Activated CD4-positive, CD25-positive, alpha-beta regulatory T cell treated with anti-CD3 and anti-CD28 coated beads, Interleukin-2, amount 50 U/mL, for 16 hours (primary cell): Measurements from ENCODE around the gene MITF.
"Not testable (repeated sequence)": the region's sequence is repeated elsewhere in the genome, so short reads cannot be mapped to it uniquely, and the experiment has no call there.

ENCODE experiments used
- DNase-seq: peaks from one replicate; pipeline ENCODE4 v3.0.0-alpha.2; 2020; ENCODE audit warnings: low read depth, low spot score

Gene MITF

DNA sequence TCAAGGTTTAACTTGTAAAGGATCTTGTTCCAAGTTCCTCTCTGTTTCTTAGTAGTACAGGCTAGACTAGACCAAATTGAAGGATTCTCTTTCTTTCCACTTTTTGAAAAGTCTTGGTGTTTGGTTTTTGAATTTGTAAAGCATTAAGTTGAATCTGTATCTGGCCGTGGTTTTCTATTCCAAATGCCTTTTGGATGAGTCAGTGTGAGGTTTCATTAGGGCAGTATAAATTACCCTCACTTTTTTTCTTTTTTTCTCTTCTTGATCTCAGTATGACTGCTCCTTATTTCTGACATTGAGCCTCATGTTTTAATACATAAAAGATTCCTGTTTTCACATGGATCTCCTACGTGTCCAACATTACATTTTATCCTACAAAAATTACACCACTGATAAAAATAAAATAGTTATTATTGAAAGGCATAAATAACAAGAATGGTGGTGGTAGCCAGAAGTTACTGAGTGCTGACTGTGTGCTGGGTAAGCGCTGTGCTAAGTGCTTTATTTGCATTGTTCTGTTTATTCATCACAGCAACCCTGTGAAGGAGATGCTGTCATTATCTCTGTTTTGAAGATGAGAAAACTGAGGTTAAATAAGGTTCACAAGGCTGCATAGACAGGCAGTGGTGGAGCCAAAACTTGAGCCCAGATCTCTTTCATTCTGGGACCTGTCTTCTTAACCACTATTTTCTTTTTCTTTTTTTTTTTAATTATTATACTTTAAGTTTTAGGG lies 48.3 kb downstream of the MITF start:
- no peak for DNase-seq

- DNase-seq, result no peak
These were observed 51.8 kb downstream of the MITF start for GRCh38 chr3:69791106-69791505.

GRCh38 chr3:69791919-69792399 lies 52.7 kb downstream of the MITF start:
- DNase-seq, result no peak

GRCh38 chr3:69796126-69796525 lies 56.9 kb downstream of the MITF start:
- DNase-seq, result not testable (repeated sequence)

DNA sequence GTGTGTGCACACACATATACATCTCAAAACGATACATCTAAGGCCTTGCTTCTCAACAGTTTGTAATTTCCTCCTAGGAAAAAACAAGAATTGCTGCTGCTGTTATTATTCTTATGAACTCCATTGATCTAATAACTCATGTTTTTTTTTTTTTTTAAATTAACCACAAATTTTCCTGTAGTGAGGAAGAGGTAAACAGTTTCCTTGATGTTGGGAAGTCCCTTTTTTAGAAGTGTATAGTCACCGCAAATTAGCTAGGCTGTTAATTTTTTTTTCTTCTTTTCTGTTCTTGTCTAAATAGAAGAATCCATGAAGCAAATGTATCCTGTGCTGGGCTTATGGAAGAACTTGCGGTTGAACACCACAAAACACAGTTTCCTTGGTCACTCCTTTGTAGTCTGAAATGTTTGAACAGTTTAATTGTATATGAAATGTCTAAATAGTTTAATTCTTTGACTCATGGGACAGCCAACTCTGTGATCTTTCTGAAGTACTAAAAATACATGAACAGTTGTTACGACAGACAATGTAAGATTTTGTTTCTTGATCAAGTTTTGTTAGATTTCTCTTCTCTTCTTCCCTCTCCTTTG lies 64.5 kb downstream of the MITF start:
- no peak for DNase-seq

DNA sequence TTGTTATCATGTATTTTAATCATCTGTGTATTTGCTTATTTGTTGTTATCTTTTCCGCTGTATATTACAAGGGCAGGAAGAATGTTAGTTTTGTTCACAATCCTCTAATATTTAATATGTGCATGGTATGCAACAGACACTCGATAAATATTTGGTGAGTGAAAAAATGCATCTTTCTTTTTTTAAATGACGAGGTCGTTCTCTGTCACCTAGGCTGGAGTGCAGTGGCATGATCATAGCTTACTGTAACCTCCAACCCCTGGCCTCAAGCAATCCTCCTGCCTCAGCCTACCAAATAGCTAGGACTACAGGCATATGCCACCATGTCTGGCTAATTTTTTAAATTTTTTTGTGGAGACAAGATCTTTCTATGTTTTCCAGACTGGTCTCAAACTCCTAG lies 66.2 kb downstream of the MITF start:
- no peak for DNase-seq

- no peak for DNase-seq
These were observed 67.6 kb downstream of the MITF start for GRCh38 chr3:69806735-69807438.

- no peak for DNase-seq
These were observed 68.4 kb downstream of the MITF start for GRCh38 chr3:69807674-69808073.

- DNase-seq, result no peak
These were observed 70.0 kb downstream of the MITF start for GRCh38 chr3:69809076-69809835.

GRCh38 chr3:69811452-69812401 lies 72.5 kb downstream of the MITF start:
- no peak for DNase-seq

GRCh38 chr3:69815970-69816369 lies 76.7 kb downstream of the MITF start:
- no peak for DNase-seq

- DNase-seq, result no peak
These were observed 78.7 kb downstream of the MITF start for GRCh38 chr3:69817988-69818387.

DNA sequence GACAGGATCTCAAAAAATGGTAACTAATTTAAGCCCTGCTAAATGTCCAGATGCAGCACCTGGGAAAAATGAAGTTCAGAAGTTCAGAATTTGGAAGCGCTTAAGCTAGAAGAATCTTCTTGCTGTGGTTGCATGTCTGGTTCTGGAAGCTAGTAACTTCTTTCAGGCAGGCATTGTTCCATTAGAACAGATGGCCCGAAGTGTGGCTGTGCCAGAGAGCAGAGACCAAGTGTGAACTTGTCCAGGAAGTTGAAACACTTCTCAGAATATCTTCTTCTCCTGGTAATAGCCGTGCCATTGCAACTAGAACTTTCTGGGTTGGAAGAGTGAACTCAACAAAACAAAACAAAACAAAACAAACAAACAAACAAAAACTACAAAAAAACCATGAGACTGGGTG lies 80.0 kb downstream of the MITF start:
- no peak for DNase-seq

DNA sequence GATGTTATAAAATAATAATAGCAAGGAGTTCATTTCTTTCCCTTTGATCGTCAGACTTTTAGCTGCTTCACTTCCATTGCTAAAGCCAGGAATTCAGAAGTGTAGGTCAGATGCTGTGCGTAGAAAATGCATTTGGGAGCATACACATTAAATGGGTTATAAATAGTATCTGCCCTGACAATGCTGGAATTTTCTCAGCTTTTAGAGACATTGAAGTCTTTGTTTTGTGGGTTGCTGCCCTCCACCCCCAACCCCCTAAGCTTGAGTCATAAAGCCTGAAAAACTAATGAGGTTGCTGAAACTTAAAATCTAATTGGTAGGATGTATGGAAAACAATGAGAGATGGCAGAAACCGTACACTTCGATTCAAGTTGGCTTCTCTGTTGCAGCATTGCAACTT lies 81.9 kb downstream of the MITF start:
- DNase-seq, result no peak

- DNase-seq, result no peak
These were observed 84.5 kb downstream of the MITF start for GRCh38 chr3:69823743-69824142.

DNA sequence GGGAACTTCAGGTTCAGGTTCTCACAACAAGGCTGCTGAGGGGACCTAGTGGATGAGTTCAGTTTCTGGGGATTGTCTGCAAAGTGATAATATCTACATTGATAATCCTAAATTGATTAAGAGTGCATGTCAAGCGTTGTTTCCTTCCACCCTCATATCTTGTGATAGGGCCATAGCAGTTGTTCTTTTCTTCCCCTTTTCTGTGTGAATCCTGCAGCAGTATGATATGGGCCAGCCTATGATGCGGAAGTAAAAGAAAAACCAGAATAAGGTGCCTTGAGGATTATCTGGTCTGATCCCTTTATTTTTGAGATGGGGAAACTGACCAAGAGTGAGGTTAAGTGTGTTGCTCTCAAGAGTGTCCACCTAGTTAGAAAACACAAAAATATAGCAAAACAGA lies 86.2 kb downstream of the MITF start:
- no peak for DNase-seq

DNA sequence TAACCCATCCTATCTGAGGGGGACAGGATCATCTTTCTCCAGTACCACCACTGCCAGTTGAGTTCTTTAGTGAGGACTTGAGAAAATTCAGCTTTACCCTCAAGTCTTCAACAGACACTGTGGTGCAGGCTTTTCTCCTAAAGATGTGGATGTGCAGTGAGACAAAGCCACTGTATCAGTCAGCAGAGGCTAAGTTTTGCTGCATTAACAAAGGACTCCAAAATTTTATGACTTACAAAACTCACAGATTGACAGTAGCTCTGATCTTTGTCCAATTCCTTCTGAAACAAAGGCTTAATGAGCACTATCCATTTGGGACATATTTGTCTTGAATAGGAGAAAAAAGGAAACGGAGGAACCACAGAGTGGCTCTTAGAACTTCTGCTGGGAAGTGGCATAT lies 87.9 kb downstream of the MITF start:
- no peak for DNase-seq

- no peak for DNase-seq
These were observed 89.6 kb downstream of the MITF start for GRCh38 chr3:69828817-69829216.

DNA sequence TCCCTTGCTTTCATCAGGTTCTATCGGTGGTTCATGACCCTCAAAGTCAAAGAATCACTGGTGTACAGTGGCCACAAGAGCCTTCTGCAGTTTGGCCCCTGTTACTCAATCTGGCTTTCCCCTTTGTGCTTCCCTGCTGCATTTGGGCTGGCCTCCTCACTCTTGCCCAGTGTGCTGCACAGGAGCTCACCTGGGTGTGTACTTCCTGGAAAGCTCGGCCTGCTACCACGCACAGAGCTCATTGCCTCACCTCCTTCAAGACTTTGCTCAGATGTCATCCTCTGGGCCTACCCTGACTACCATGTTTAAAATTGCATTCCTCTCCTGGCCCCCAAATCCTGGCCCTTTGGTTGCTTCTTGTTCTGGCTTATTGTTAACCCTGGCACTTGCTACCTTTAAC lies 90.9 kb downstream of the MITF start:
- DNase-seq, result no peak

- no peak for DNase-seq
These were observed 92.5 kb downstream of the MITF start for GRCh38 chr3:69831737-69832136.

GRCh38 chr3:69833591-69833990 lies 94.3 kb downstream of the MITF start:
- no peak for DNase-seq
